ENCODE measurements around the gene EIF5AL1.

GRCh38 chr10:79495791-79496190 lies 16.5 kb upstream of the EIF5AL1 start:
- no peak for TF ChIP-seq CTCF (IDR thresholded peaks at IDR 0.05)
- no peak for TF ChIP-seq POLR2A (IDR thresholded peaks at IDR 0.05)
